Measurements from ENCODE around the gene XYLT1. TPM values are rescaled to one million over a fixed set of nuclear protein-coding genes. Genes with fewer than 3 reads are reported as not detected.

XYLT1 gene
- total and polyA plus RNA-seq, 12 donors, result 0.29 to 4.0 (median 1.6) TPM

DNA sequence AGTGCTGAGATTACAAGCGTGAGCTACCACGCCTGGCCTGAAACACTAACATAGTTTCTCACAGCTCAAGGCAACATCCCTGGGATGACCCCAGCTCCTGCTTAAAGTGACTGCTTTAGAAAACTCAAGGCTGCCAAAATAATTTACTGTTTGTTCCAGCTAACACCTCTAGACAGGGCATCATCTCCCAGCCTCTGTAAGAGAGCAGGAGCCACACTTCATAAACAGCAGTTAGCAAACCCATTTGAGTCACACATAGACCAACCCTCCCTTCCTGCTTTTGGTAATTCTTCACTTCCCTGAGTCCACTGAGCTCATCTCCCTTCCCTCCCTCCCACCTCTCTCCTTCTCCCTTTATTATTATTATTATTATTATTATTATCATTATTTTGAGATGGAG lies 201.3 kb downstream of the XYLT1 start:
- no peaks in the 10 kb centered on the region for H3K36me3 ChIP-seq
- 94 to 96% methylated on average over 2 of the region's 2 CpGs for WGBS, 2 donors

DNA sequence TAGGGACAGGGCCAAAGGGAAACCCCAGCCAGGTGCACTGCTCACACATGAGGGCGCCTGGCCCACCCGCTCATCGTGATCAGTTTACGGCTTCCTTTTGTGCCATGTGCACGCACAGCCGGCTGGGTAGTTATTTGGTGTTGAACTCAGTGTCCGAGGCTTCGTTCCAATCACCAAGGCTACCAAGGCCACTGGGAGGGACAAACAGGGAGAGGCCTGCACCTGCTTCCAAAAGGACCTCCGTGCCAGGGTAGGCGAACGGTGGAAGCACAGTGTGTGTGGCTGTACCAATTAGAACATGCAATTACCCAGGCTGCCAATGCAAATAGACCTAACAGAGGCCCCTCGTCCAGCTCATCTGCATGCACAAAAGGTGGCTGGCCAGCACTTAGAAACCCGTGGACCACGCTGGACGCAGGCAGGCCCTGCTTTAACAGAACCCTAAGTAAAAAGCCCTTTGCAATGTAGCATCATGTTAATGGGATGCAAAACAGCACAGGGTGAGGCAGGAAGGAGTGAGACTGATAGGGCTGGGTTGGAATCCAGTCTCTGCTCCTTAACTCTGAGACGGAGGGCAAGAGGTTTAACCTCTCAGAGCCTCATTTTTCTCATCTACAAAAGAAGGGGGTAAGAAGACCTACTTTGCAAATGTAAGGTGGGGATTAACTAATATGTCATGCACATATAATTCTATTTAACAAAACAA lies 204.0 kb downstream of the XYLT1 start:
- Histone ChIP-seq H3K27me3 (no peaks in the 10 kb centered on the region), H3K27ac (no peak overlapping the region), H3K4me1 (peaks cover 0 to 13% (median 4%) of the 10 kb centered on the region in 9 donors), H3K9me3 (no peaks in the 10 kb centered on the region), H3K4me3 (no peak overlapping the region), H3K36me3 (no peaks in the 10 kb centered on the region)
- intact Hi-C loops (cut with DNase I), result no loop called here
- TF ChIP-seq CTCF (IDR thresholded peaks at IDR 0.05), result no peak
- DNase-seq, result no peak
- ATAC-seq, result peak in 2 of 8 donors; percentile 61 to 81
- 79 to 85% methylated on average over 16 of the region's 16 CpGs for WGBS, 2 donors

More for the DNA sequence above, 201.3 kb downstream of the XYLT1 start:
- Histone ChIP-seq H3K4me3 (no peak overlapping the region), H3K27ac (no peak overlapping the region), H3K4me1 (peaks cover 0 to 19% (median 4%) of the 10 kb centered on the region in 9 donors), H3K27me3 (no peaks in the 10 kb centered on the region), H3K9me3 (no peaks in the 10 kb centered on the region)
- DNase-seq (no peak), ATAC-seq (no peak)
- intact Hi-C loops (cut with DNase I), result no loop called here
- TF ChIP-seq CTCF (IDR thresholded peaks at IDR 0.05), result no peak

GRCh38 chr16:17265154-17265553 lies 205.6 kb downstream of the XYLT1 start:
- WGBS, 2 donors, result 91 to 96% methylated on average over 1 of the region's 1 CpG
- no peaks in the 10 kb centered on the region for H3K27me3 ChIP-seq
- no peak for TF ChIP-seq CTCF (IDR thresholded peaks at IDR 0.05)
- H3K4me3 ChIP-seq, result no peak overlapping the region
- H3K9me3 ChIP-seq, result no peaks in the 10 kb centered on the region
- ATAC-seq (no peak), DNase-seq (no peak)
- peaks cover 0 to under 1% (median 0%) of the 10 kb centered on the region in 9 donors for H3K4me1 ChIP-seq
- H3K27ac ChIP-seq, result no peak overlapping the region
- no peaks in the 10 kb centered on the region for H3K36me3 ChIP-seq
- intact Hi-C loops (cut with DNase I), result no loop called here

- Histone ChIP-seq H3K27me3 (no peaks in the 10 kb centered on the region), H3K4me1 (peaks cover 0 to 17% (median 0%) of the 10 kb centered on the region in 9 donors), H3K27ac (no peak overlapping the region), H3K9me3 (no peaks in the 10 kb centered on the region), H3K36me3 (no peaks in the 10 kb centered on the region), H3K4me3 (no peak overlapping the region)
- ATAC-seq (no peak), DNase-seq (no peak)
- WGBS, 2 donors, result 78 to 79% methylated on average over 5 of the region's 5 CpGs
- intact Hi-C loops (cut with DNase I), result no loop called here
- no peak for TF ChIP-seq CTCF (IDR thresholded peaks at IDR 0.05)
Measured at GRCh38 chr16:17261197-17261858, 209.4 kb downstream of the XYLT1 start.

Measured in heart right ventricle (tissue), 16 donors.